GM18868 (cell line): ENCODE data around the gene CACNA1A.
"Not testable (repeated sequence)": the region's sequence is repeated elsewhere in the genome, so short reads cannot be mapped to it uniquely, and the experiment has no call there.

Source experiments
- ATAC-seq: cut with Tn5 transposase; IDR thresholded peaks from one replicate; pipeline ENCODE4 v1.9.1; 2021; ENCODE audit warnings: mild to moderate bottlenecking, moderate library complexity; ENCODE audit not compliant: unreplicated experiment

The CACNA1A gene

GRCh38 chr19:13283871-13284270 is 222.4 kb downstream of the CACNA1A start:
- no peak for ATAC-seq

DNA sequence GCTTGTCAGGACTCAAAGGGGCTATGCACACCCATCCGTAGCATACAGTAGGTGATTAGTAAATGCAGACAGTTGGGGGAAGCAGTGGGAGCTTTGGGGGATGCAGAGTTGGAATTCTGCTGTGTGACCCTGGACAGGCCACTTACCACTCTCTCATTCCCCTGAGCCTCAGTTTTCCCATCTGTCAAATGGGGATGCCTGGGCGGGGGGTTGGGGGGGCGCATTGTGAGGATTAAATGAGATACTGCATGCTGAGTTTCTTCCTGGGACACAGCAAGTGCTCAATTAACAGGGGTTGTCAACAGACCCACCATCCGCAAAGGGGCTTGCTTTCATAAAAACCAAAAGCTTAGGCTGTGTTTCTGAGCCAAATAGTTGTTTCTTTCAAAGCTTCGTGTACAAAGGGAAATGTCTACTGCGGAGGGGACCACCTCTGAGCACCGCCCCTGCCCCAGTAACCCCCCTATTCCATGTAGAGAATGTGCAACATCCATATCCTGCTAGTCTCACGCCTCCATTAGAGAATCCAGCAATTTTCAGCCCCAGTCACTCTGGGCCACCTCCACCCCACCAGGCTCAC is 223.7 kb downstream of the CACNA1A start:
- no peak for ATAC-seq

- no peak for ATAC-seq
Measured at GRCh38 chr19:13281567-13282291, 224.6 kb downstream of the CACNA1A start.

- ATAC-seq: no peak
Measured at GRCh38 chr19:13277104-13277809, 229.0 kb downstream of the CACNA1A start.

- no peak for ATAC-seq
Measured at GRCh38 chr19:13275016-13275722, 231.1 kb downstream of the CACNA1A start.

DNA sequence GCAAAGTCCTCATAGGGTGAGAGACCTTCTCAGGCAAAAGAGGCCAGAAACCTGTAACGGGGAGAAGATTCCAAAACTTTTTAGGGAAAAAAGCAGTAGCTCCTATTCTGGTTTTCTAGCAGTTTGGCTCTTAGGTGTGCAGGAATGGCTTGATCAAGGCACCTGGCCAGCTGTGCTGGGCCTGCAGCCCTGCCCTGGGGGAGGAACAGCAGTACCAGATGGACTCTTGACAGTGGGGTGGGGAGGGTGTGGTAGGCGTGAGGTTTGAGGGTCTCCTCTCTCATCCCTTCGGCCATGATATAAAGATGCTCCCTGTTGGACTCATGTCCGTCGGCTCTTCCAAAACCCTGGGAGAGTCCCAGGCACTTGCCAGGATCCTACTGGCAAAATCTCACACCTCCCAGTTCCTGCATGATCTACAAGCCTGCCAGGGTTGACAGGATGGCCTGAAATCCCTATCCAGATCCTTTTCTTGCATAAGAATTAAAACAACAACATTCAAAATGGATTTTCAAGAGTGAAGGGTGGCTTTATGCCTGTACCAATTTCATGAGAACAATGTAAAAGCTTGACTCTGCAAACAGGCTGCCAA is 235.7 kb downstream of the CACNA1A start:
- ATAC-seq: no peak

DNA sequence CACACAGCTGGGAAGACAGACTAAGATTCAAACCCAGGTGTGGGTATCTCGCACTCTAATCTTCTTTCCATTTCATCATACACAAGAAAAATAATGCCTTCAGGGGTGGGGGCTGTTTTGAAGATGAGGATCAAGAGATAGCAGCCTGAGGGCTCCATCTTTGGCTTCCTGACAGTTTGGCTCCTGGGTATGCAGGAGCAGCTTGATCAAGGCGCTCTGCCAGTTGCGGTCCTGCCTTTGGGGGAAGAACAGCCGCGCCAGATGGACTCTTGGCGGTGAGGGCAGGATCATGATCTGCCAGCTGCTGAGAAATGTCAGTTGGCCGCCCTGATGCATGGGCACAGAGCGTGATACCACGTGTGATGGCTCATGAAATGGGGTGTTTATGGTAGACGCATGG is 236.9 kb downstream of the CACNA1A start:
- ATAC-seq: no peak

DNA sequence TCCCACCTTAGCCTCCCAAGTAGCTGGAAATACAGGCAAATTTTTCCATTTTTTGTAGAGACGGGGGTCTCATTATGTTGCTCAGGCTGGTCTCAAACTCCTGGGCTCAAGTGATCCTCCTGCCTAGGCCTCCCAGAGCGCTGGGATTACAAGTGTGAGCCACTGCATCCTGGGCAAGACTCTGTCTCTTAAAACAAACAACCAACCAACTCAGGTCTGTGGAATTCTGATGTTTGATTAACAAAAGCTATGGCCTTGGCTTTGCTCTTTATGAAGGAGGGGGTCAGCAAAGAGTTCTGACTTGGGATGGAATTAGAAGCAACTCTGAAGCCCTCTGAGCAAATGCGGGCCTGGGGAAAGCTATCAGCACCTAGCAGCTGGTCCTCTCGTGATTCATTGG is 238.4 kb downstream of the CACNA1A start:
- no peak for ATAC-seq

GRCh38 chr19:13267131-13267530 is 239.1 kb downstream of the CACNA1A start:
- ATAC-seq: no peak

- no peak for ATAC-seq
Measured at GRCh38 chr19:13262450-13262849, 243.8 kb downstream of the CACNA1A start.

DNA sequence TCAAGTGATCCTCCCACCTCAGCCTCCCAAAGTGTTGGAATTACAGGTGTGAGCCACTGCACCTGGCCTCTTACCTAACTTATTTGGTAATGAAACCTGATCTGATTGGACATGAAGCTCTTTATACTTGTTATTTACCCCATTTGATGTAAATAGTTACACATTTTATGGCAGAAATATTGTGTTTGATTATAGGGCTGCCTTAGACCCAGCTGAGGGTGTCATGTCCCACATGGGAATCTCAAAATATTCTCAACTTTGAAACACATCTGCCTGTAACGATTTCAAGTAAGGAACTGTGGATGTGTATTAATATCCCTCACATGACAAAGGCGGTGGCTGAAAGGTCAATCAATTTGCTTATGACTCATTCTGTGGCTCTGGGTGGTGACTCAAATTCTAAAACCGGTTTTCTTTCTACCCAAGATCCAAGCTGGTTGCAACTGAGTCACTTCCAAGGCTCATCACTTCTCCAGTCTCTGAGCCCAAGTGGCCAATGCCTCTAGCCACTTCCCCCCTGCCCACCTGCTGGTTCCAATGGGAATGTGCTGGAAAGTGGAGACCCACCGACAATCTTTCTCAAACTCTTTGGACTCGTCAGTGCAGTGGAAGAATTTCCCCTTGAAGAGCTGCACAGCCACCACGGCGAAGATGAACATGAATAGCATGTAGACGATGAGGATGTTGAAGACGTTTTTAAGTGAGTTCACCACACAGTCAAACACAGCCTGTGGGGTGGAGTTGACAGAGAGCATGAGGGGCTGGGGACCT is 245.2 kb downstream of the CACNA1A start:
- ATAC-seq: peak; percentile 49

- no peak for ATAC-seq
Measured at GRCh38 chr19:13256918-13257317, 249.4 kb downstream of the CACNA1A start.

DNA sequence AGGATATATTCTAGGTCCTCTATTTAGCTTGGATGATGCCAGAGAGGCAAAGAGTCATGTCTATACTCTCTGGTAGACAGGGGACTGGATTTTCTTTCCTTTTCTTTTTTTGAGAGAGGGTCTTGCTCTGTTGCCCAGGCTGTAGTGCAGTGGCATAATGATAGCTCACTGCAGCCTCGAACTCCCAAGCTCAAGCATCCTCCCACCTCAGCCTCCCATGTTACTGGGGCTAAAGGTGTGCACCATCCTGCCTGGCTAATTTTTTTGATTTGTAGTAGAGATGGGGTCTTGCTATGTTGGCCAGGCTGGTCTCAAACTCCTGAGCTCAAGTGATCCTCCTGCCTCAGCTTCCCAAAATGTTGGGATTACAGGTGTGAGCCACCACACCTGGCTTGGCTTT is 249.9 kb downstream of the CACNA1A start:
- ATAC-seq: not testable (repeated sequence)

- no peak for ATAC-seq
Measured at GRCh38 chr19:13255719-13256059, 250.6 kb downstream of the CACNA1A start.

DNA sequence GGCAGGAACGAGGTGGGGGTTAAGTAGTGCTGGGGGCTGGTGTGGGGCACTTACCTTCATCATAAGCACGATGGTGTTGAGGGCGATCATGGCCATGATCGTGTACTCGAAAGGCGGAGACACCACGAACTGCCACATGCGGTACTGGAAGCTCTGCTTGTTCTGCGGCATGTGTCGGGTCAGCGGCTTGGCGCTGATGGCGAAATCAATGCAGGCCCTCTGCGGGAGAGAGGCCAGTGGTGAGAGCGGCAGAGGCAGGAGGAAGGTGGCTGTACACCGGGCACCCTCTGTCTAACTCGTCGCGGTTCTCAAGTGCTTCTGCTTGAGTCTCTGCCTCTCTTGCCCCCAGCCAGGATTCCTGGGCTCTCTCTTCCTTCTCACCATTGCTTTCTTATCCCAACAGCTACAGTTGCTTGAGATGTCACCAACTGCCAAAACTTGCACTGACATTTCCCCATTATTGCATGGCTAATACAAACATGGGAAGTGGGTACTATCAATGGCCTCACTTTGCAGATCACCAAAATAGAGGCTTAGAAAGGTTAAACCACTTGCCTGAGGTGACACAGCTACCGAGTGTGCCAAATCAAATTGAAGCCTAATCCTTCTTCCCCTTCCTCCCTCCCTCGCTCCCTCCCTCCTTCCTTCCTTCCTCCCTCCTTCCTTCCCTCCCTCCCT is 251.1 kb downstream of the CACNA1A start:
- ATAC-seq: no peak

- ATAC-seq: no peak
Measured at GRCh38 chr19:13252569-13253335, 253.5 kb downstream of the CACNA1A start.

DNA sequence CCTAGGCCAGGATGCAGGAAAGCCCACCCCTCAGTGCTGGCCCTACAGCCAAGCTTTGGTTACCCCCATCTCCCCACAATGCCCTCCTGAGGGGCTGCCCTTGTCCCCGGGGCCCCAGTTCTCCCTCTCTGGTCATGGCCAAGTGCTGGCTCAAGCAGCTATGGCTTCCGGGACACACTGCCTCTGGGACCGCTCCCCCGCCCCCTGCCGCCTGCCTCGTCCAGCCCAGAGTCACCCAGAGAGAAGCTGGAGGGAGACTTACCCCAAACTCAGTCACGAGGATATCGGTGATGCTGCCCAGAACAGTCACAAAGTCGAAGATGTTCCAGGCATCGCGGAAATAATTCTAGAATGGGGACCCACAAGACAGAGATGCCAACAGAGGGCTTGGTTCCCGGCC is 261.4 kb downstream of the CACNA1A start:
- no peak for ATAC-seq

GRCh38 chr19:13241231-13242104 is 264.8 kb downstream of the CACNA1A start:
- ATAC-seq: no peak
